Ammon's horn (tissue), 1 donor: ENCODE measurements around the gene RNU5B-1.

ENCODE experiments used
- DNase-seq: peaks from one replicate; pipeline ENCODE4 v3.0.0-alpha.2; 2016; ENCODE audit warnings: low spot score

RNU5B-1 gene

GRCh38 chr15:65328506-65329287, 24.2 kb downstream of the RNU5B-1 start:
- no peak for DNase-seq

GRCh38 chr15:65329288-65329983, 25.0 kb downstream of the RNU5B-1 start:
- DNase-seq: no peak

- DNase-seq: no peak
Measured at GRCh38 chr15:65329984-65330735, 25.7 kb downstream of the RNU5B-1 start.

GRCh38 chr15:65330934-65331645, 26.6 kb downstream of the RNU5B-1 start:
- no peak for DNase-seq

GRCh38 chr15:65331811-65332210, 27.3 kb downstream of the RNU5B-1 start:
- no peak for DNase-seq

GRCh38 chr15:65332391-65333147, 28.1 kb downstream of the RNU5B-1 start:
- no peak for DNase-seq

- DNase-seq: no peak
Measured at GRCh38 chr15:65333148-65333820, 28.8 kb downstream of the RNU5B-1 start.

- DNase-seq: no peak
Measured at GRCh38 chr15:65333856-65334255, 29.4 kb downstream of the RNU5B-1 start.

- DNase-seq: no peak
Measured at GRCh38 chr15:65334586-65335231, 30.2 kb downstream of the RNU5B-1 start.

GRCh38 chr15:65335278-65336055, 31.0 kb downstream of the RNU5B-1 start:
- DNase-seq: no peak

- DNase-seq: no peak
Measured at GRCh38 chr15:65336493-65337435, 32.3 kb downstream of the RNU5B-1 start.

GRCh38 chr15:65337436-65338070, 33.1 kb downstream of the RNU5B-1 start:
- no peak for DNase-seq

GRCh38 chr15:65338366-65338765, 33.9 kb downstream of the RNU5B-1 start:
- no peak for DNase-seq

- no peak for DNase-seq
Measured at GRCh38 chr15:65338823-65339222, 34.3 kb downstream of the RNU5B-1 start.

- no peak for DNase-seq
Measured at GRCh38 chr15:65339416-65339815, 34.9 kb downstream of the RNU5B-1 start.

GRCh38 chr15:65339920-65340319, 35.4 kb downstream of the RNU5B-1 start:
- no peak for DNase-seq

- DNase-seq: no peak
Measured at GRCh38 chr15:65342493-65342892, 38.0 kb downstream of the RNU5B-1 start.
